TTC549 (cell line): ENCODE results near the gene CACTIN.
"Not testable (repeated sequence)": the region's sequence is repeated elsewhere in the genome, so short reads cannot be mapped to it uniquely, and the experiment has no call there.

Experiments used
- FAIRE-seq: peaks from 2 replicates; lab custom pipeline; 2012; peaks lifted over from hg19 to GRCh38; lab: Jason Lieb, UNC

CACTIN gene

GRCh38 chr19:3626473-3627350 is at the start of gene CACTIN:
Gene CACTIN, minus strand, starts transcription at chr19:3626790. Its CDS starts 28 bp downstream, at chr19:3626762.
- FAIRE-seq: peak; percentile 92

GRCh38 chr19:3674784-3675543 is 48.4 kb upstream of the CACTIN start:
- FAIRE-seq: no peak

GRCh38 chr19:3673506-3674439 is 47.2 kb upstream of the CACTIN start:
- FAIRE-seq: no peak

GRCh38 chr19:3672993-3673392 is 46.4 kb upstream of the CACTIN start:
- no peak for FAIRE-seq

- no peak for FAIRE-seq
These were observed 46.0 kb upstream of the CACTIN start for GRCh38 chr19:3672575-3672948.

- no peak for FAIRE-seq
These were observed 45.3 kb upstream of the CACTIN start for GRCh38 chr19:3671680-3672574.

- no peak for FAIRE-seq
These were observed 44.4 kb upstream of the CACTIN start for GRCh38 chr19:3670796-3671679.

- FAIRE-seq: no peak
These were observed 43.6 kb upstream of the CACTIN start for GRCh38 chr19:3669947-3670795.

GRCh38 chr19:3669082-3669946 is 42.7 kb upstream of the CACTIN start:
- no peak for FAIRE-seq

- no peak for FAIRE-seq
These were observed 41.9 kb upstream of the CACTIN start for GRCh38 chr19:3668331-3669081.

GRCh38 chr19:3667766-3668165 is 41.2 kb upstream of the CACTIN start:
- no peak for FAIRE-seq

GRCh38 chr19:3667037-3667638 is 40.5 kb upstream of the CACTIN start:
- FAIRE-seq: no peak

- not testable (repeated sequence) for FAIRE-seq
These were observed 39.9 kb upstream of the CACTIN start for GRCh38 chr19:3666545-3666856.

- no peak for FAIRE-seq
These were observed 39.3 kb upstream of the CACTIN start for GRCh38 chr19:3665681-3666544.

- FAIRE-seq: no peak
These were observed 38.5 kb upstream of the CACTIN start for GRCh38 chr19:3664879-3665642.
